CD1c-positive myeloid dendritic cell (primary cell): ENCODE data around the gene RPL10A.

ENCODE experiments used
- DNase-seq: peaks from one replicate; pipeline ENCODE4 v3.0.0-alpha.2; 2016; ENCODE audit errors: extremely low spot score

Gene RPL10A

GRCh38 chr6:35448191-35448590 is 20.0 kb upstream of the RPL10A start:
- DNase-seq = no peak

GRCh38 chr6:35449287-35449881 is 18.8 kb upstream of the RPL10A start:
- DNase-seq = peak; percentile 87

GRCh38 chr6:35451354-35452182 is 16.6 kb upstream of the RPL10A start:
- peak; percentile 23 for DNase-seq

- DNase-seq = peak; percentile 95
Observed at GRCh38 chr6:35452183-35453090, 15.8 kb upstream of the RPL10A start, which contains the start of gene FANCE. Gene FANCE, plus strand, starts transcription at chr6:35452338. Its CDS starts 208 bp downstream, at chr6:35452546.

GRCh38 chr6:35453236-35453635 is 15.0 kb upstream of the RPL10A start:
- DNase-seq = no peak

- DNase-seq = no peak
Observed at GRCh38 chr6:35454391-35455110, 13.7 kb upstream of the RPL10A start.

- no peak for DNase-seq
Observed at GRCh38 chr6:35457907-35458306, 10.3 kb upstream of the RPL10A start.

- no peak for DNase-seq
Observed at GRCh38 chr6:35461270-35461669, 6.9 kb upstream of the RPL10A start.

- no peak for DNase-seq
Observed at GRCh38 chr6:35463292-35463691, 4.9 kb upstream of the RPL10A start.

GRCh38 chr6:35465646-35466045 is 2.6 kb upstream of the RPL10A start:
- no peak for DNase-seq

- DNase-seq = no peak
Observed at GRCh38 chr6:35468980-35469750, 964 bp downstream of the RPL10A start.

- DNase-seq = no peak
Observed at GRCh38 chr6:35469751-35470662, 1.8 kb downstream of the RPL10A start.

GRCh38 chr6:35470663-35471120 is 2.5 kb downstream of the RPL10A start:
- no peak for DNase-seq

- no peak for DNase-seq
Observed at GRCh38 chr6:35471836-35472345, 3.7 kb downstream of the RPL10A start.

GRCh38 chr6:35473075-35473849 is 5.1 kb downstream of the RPL10A start:
- DNase-seq = no peak

- DNase-seq = no peak
Observed at GRCh38 chr6:35473850-35474130, 5.6 kb downstream of the RPL10A start.

GRCh38 chr6:35474131-35474941 is 6.1 kb downstream of the RPL10A start:
- no peak for DNase-seq
